IMR-90 (cell line): ENCODE results near the gene RARB. TPM values are rescaled to one million over a fixed set of nuclear protein-coding genes. Genes with fewer than 3 reads are reported as not detected.

Experiments
- ATAC-seq: fragments of 200-7000 bp; cut with Tn5 transposase; 2 replicates; pipeline ENCODE4 v1.9.1; 2020; ENCODE audit warnings: low read depth, mild to moderate bottlenecking, moderate library complexity
- BruUV-seq: library from RNA; stranded (reverse); fragments of 400-500 nt; replicated peaks from 2 replicates; lab custom pipeline; 2021; lab: Mats Ljungman, UMichigan
- CTCF ChIA-PET: fragments of 300-600 bp; formaldehyde crosslinking; extraction: SDS; loops from one replicate; lab custom pipeline; 2021; ENCODE audit warnings: antibody characterized with exemption; lab: Yijun Ruan, JAX
- POLR2A ChIA-PET: fragments of 300-600 bp; sonication (Branson Sonifier 250); formaldehyde crosslinking; loops from one replicate; lab custom pipeline; 2022; ENCODE audit warnings: antibody characterized with exemption; ENCODE audit not compliant: unreplicated experiment; lab: Charles Lee
- DNase-seq: peaks from one replicate; pipeline ENCODE4 v3.0.0; 2013
- H2AFZ ChIP-seq: replicated peaks from 2 replicates; pipeline ENCODE3; 2013; ENCODE audit warnings: low read length, mild to moderate bottlenecking; ENCODE audit not compliant: poor library complexity
- H2AK5ac ChIP-seq: 2 replicates; pipeline ENCODE4 v1.6.1; 2013; ENCODE audit warnings: low read depth, low read length, inconsistent platforms
- H2AK9ac ChIP-seq: replicated peaks from 2 replicates; pipeline ENCODE3; 2013; ENCODE audit warnings: mild to moderate bottlenecking, low read depth, low read length, moderate library complexity; ENCODE audit not compliant: poor library complexity
- H2BK120ac ChIP-seq: 2 replicates; pipeline ENCODE4 v1.6.1; 2013; ENCODE audit warnings: low read depth, low read length, inconsistent platforms
- H2BK15ac ChIP-seq: 3 replicates; pipeline ENCODE4 v1.6.1; 2013; ENCODE audit warnings: low read depth, low read length, inconsistent platforms
- H2BK20ac ChIP-seq: 2 replicates; pipeline ENCODE4 v1.6.1; 2013; ENCODE audit warnings: low read depth, mild to moderate bottlenecking, inconsistent platforms, low read length, moderate library complexity
- H2BK5ac ChIP-seq: 2 replicates; pipeline ENCODE4 v1.6.1; 2013; ENCODE audit warnings: mild to moderate bottlenecking, low read depth, low read length, inconsistent platforms; ENCODE audit not compliant: poor library complexity, severe bottlenecking
- H3K14ac ChIP-seq: replicated peaks from 2 replicates; pipeline ENCODE4 v1.6.1; 2013; ENCODE audit warnings: low read depth, low read length, inconsistent platforms
- H3K18ac ChIP-seq: 2 replicates; pipeline ENCODE4 v1.6.1; 2013; ENCODE audit warnings: low read depth, low read length, control low read depth
- H3K23ac ChIP-seq: 2 replicates; pipeline ENCODE4 v1.6.1; 2013; ENCODE audit warnings: low read depth, low read length, inconsistent platforms
- H3K27ac ChIP-seq: 2 replicates; pipeline ENCODE4 v1.5.1; 2013; ENCODE audit warnings: mild to moderate bottlenecking, control low read depth, low read length; ENCODE audit not compliant: insufficient read depth
- H3K27me3 ChIP-seq: 2 replicates; pipeline ENCODE4 v1.6.1; 2013; ENCODE audit warnings: low read length; ENCODE audit not compliant: control insufficient read depth, insufficient read depth
- H3K36me3 ChIP-seq: 2 replicates; pipeline ENCODE4 v1.6.1; 2013; ENCODE audit warnings: low read length, mixed read lengths; ENCODE audit not compliant: control insufficient read depth, insufficient read depth
- H3K4ac ChIP-seq: 2 replicates; pipeline ENCODE4 v1.6.1; 2013; ENCODE audit warnings: low read depth, low read length, inconsistent platforms
- H3K4me1 ChIP-seq: 2 replicates; pipeline ENCODE4 v1.6.1; 2013; ENCODE audit warnings: low read length, mixed read lengths; ENCODE audit not compliant: control insufficient read depth, insufficient read depth
- H3K4me2 ChIP-seq: 2 replicates; pipeline ENCODE4 v1.6.1; 2013; ENCODE audit warnings: low read depth, mild to moderate bottlenecking, control low read depth, low read length, moderate library complexity
- H3K4me3 ChIP-seq: 2 replicates; pipeline ENCODE4 v1.5.1; 2013; ENCODE audit warnings: low read depth, mild to moderate bottlenecking, control low read depth, low read length, moderate library complexity; ENCODE audit not compliant: insufficient read depth
- H3K56ac ChIP-seq: 2 replicates; pipeline ENCODE4 v1.6.1; 2013; ENCODE audit warnings: low read length, inconsistent platforms; ENCODE audit not compliant: insufficient read depth; ENCODE audit errors: extremely low read depth
- H3K79me1 ChIP-seq, 2 experiments: 2 replicates each; pipeline ENCODE4 v1.6.1; 2013; ENCODE audit warnings: low read length in 2 of 2, inconsistent platforms in 1 of 2, low read depth in 1 of 2
- H3K9ac ChIP-seq: 2 replicates; pipeline ENCODE4 v1.6.1; 2013; ENCODE audit warnings: low read depth, low read length, control low read depth
- H3K9me1 ChIP-seq: 2 replicates; pipeline ENCODE4 v1.6.1; 2013; ENCODE audit warnings: low read length, inconsistent platforms; ENCODE audit not compliant: insufficient read depth
- H3K9me3 ChIP-seq: 2 replicates; pipeline ENCODE4 v1.6.1; 2013; ENCODE audit warnings: low read length; ENCODE audit not compliant: control insufficient read depth, insufficient read depth
- H4K20me1 ChIP-seq: 2 replicates; pipeline ENCODE4 v1.6.1; 2013; ENCODE audit warnings: low read length, inconsistent platforms; ENCODE audit not compliant: insufficient read depth
- H4K5ac ChIP-seq: 2 replicates; pipeline ENCODE4 v1.6.1; 2013; ENCODE audit warnings: mild to moderate bottlenecking, low read depth, low read length, control low read depth
- H4K8ac ChIP-seq, 2 experiments: 2 replicates each; pipeline ENCODE4 v1.6.1; 2013; ENCODE audit warnings: low read depth in 2 of 2, low read length in 2 of 2, control low read depth in 1 of 2, inconsistent platforms in 1 of 2
- H4K91ac ChIP-seq: 2 replicates; pipeline ENCODE4 v1.6.1; 2013; ENCODE audit warnings: low read depth, low read length, inconsistent platforms; ENCODE audit not compliant: insufficient read depth
- FOS ChIP-seq: fragments of 150-350 bp; IDR thresholded peaks from 2 replicates; pipeline ENCODE4 v1.6.1; 2016; ENCODE audit warnings: low read depth, low read length
- NFE2L2 ChIP-seq: fragments of 150-350 bp; IDR thresholded peaks from 2 replicates; pipeline ENCODE4 v1.6.1; 2016; ENCODE audit warnings: low read depth, mild to moderate bottlenecking, low read length
- WGBS, 2 experiments: methylation state at CpG; one replicate each; pipeline versions ENCODE4 v1.1.5 to v1.1.7; 2013; ENCODE audit warnings: missing lambda C conversion rate in 2 of 2; ENCODE audit not compliant: insufficient read length in 1 of 2; ENCODE audit errors: extremely low coverage in 2 of 2; 5-methylcytosine and 5-hydroxymethylcytosine counted together
- dilution Hi-C: fragments of 300-500 bp; cut with HindIII; formaldehyde crosslinking; loops from one replicate; pipeline ENCODE4 v1.14.3; 2018; ENCODE audit warnings: low sequenced_read_pairs; ENCODE audit not compliant: unreplicated experiment
- in situ Hi-C: fragments of 300-500 bp; cut with MboI; formaldehyde crosslinking; loops from 3 replicates; pipeline ENCODE4 v1.14.3; 2019; ENCODE audit warnings: low sequenced_read_pairs, inconsistent platforms, mixed read lengths
- intact Hi-C: fragments of 100-400 bp; cut with micrococcal nuclease; formaldehyde crosslinking; loops from 2 replicates; pipeline ENCODE4 v1.10.0; 2022
- polyA plus RNA-seq, 3 experiments: library from polyadenylated mRNA; depleted of rRNA; stranded (reverse); fragments of >200 nt; gene quantifications; 2 replicates each; pipeline ENCODE4 v1.2.3, GENCODE V29; 2012; ENCODE audit warnings: low replicate concordance in 1 of 3
- total RNA-seq: library from RNA; depleted of rRNA; stranded (reverse); fragments of >200 nt; gene quantifications from 2 replicates; pipeline ENCODE4 v1.2.3, GENCODE V29; 2012

RARB gene
- total and polyA plus RNA-seq, 2 of the 4 experiments (the other 2 are of a cell fraction): 0.53 to 1.4 TPM

DNA sequence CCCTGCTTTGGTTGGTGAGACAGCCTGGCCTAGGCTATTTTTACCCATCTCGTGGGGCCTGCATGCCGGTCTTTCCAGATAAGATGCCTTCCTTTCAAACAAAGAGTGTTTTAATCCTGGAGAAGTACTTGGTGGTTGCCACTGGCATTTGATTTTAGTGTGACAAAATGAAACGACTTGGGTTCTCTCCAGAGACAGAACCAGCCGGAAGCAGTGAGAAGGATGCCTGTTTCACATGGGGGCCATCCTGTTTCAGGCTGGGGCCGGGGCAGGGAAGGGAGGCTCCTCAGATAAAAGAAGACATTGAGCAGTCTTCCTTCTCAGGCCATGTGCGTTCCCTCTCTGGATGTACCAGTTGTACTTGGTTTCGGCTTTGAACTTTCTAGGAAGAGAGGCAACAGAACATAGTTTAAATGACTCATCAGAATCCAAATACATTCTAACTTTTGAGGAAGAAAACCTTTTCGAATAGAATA, 161.8 kb downstream of the RARB start:
- Histone ChIP-seq H4K91ac (no peak overlapping the region), H3K27ac (no peak overlapping the region), H2AFZ (no peak overlapping the region), H2AK9ac (no peak overlapping the region), H2AK5ac (no peak overlapping the region), H3K4me3 (no peak overlapping the region), H3K4me2 (no peak overlapping the region), H3K4ac (no peak overlapping the region), H3K9ac (no peak overlapping the region), H3K9me3 (no peaks in the 10 kb centered on the region), H4K8ac (no peak overlapping the region), H3K36me3 (no peaks in the 10 kb centered on the region), H4K5ac (no peak overlapping the region), H2BK15ac (no peak overlapping the region), H2BK120ac (no peak overlapping the region), H3K4me1 (peaks cover 3% of the 10 kb centered on the region), H3K79me1 (no peaks in the 10 kb centered on the region), H3K18ac (no peak overlapping the region), H3K27me3 (no peaks in the 10 kb centered on the region), H3K56ac (no peak overlapping the region), H2BK20ac (no peak overlapping the region), H3K23ac (no peak overlapping the region), H4K20me1 (no peaks in the 10 kb centered on the region), H2BK5ac (no peak overlapping the region), H3K9me1 (peaks cover 5% of the 10 kb centered on the region; the same call in 1 of the 2 replicates), H3K14ac (no peak overlapping the region)
- intact Hi-C loops: loop anchor here (10.0 kb wide), 1 partner anchor 1325 kb away; no protein-coding TSS in a partner anchor
- DNase-seq (no peak), ATAC-seq (no peak)
- dilution Hi-C loops: no loop called here
- ChIA-PET CTCF (no interaction called here), POLR2A (no interaction called here)
- 90% methylated on average over 2 of the region's 8 CpGs; no CpG with 5 or more reads in 1 of the 2 experiments for WGBS, 2 experiments
- TF ChIP-seq NFE2L2 (peak; percentile 35; the same call in 1 of the 2 replicates), FOS (no peak)
- no TSS peak for BruUV-seq
- in situ Hi-C loops: loop anchor here (10.0 to 25.0 kb wide), 3 partner anchors 625 to 1328 kb away; no protein-coding TSS in a partner anchor
